Measurements from ENCODE around the gene LRPPRC.

LRPPRC gene

DNA sequence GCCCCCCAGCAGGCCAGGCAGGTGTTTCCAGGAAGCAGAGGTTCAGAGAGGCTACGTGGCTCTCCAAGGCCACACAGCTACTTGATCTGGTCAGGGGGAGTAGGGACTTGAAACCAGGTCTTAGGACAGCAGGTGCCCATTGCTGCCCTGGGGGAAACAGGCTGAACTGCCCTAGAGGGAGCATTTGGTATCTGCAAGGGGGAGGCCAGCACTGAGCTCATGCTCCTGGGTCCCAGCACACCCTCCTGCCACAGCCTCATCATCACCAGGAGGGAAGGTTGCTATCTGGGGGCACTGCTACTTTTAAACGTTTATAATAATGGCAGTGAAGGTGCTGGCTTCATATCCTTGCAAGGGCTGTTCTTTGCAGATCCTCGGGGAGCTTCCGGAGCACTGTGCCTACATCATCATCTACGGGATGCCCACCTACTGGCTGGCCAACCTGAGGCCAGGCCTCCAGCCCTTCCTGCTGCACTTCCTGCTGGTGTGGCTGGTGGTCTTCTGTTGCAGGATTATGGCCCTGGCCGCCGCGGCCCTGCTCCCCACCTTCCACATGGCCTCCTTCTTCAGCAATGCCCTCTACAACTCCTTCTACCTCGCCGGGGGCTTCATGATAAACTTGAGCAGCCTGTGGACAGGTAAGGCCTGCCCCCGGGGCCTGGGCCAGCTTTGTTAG lies 120.9 kb downstream of the LRPPRC start:
- no peak for DNase-seq (ENCODE audit: extremely low read depth, insufficient read length)
- Histone ChIP-seq H3K36me3 (ENCODE audit: control insufficient read depth, insufficient read depth, low read length) (no peaks in the 10 kb centered on the region), H3K27me3 (replicated peaks; ENCODE audit: control insufficient read depth, insufficient read depth, low read length) (no peaks in the 10 kb centered on the region), H3K4me3 (replicated peaks; ENCODE audit: low read depth, low read length) (no peak overlapping the region)
- TF ChIP-seq, protein P1, sequence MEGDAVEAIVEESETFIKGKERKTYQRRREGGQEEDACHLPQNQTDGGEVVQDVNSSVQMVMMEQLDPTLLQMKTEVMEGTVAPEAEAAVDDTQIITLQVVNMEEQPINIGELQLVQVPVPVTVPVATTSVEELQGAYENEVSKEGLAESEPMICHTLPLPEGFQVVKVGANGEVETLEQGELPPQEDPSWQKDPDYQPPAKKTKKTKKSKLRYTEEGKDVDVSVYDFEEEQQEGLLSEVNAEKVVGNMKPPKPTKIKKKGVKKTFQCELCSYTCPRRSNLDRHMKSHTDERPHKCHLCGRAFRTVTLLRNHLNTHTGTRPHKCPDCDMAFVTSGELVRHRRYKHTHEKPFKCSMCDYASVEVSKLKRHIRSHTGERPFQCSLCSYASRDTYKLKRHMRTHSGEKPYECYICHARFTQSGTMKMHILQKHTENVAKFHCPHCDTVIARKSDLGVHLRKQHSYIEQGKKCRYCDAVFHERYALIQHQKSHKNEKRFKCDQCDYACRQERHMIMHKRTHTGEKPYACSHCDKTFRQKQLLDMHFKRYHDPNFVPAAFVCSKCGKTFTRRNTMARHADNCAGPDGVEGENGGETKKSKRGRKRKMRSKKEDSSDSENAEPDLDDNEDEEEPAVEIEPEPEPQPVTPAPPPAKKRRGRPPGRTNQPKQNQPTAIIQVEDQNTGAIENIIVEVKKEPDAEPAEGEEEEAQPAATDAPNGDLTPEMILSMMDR (IDR thresholded peaks at IDR 0.05; ENCODE audit: insufficient read depth, low read length, poor library complexity, severe bottlenecking), result no peak

DNA sequence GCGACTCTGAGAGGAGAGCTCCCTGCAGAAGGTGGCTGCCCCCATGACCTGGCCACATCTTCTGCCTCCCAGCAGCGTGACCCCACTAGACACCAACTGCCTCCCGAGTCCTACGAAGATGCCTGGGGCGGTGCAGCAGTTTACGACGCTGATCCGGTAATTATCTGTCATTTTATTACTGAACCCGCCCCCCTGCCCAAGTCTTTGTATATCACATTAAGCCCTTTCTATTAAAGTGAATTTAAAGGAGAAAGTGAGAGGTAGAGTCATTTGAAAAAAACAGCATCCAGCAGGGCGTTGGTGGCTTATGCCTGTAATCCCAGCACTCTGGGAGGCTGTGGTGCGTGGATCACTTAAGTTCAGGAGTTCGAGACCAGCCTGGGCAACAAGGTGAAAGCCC lies 123.6 kb downstream of the LRPPRC start:
- Histone ChIP-seq H3K27me3 (replicated peaks; ENCODE audit: control insufficient read depth, insufficient read depth, low read length) (no peaks in the 10 kb centered on the region), H3K36me3 (ENCODE audit: control insufficient read depth, insufficient read depth, low read length) (no peaks in the 10 kb centered on the region), H3K4me3 (replicated peaks; ENCODE audit: low read depth, low read length) (no peak overlapping the region)
- no peak for DNase-seq (ENCODE audit: extremely low read depth, insufficient read length)
- TF ChIP-seq, protein P1 (IDR thresholded peaks at IDR 0.05; ENCODE audit: insufficient read depth, low read length, poor library complexity, severe bottlenecking), result no peak

DNA sequence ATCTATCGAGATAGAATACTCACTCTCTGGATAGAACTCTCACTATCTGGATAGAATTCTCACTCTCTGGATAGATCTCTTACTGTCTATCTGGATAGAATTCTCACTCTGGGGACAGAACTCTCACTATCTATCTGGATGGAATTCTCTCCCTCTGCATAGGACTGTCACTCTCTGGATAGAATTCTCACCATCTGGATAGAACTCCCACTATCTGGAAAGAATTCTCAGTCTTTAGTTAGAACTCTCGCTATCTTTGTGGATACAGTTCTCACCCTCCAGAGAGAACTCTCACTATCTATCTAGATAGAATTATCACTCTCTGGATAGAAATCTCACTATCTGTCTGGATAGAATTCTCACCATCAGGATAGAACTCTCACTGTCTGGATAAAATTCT lies 140.5 kb downstream of the LRPPRC start:
- no peaks in the 10 kb centered on the region for H3K27me3 ChIP-seq (replicated peaks; ENCODE audit: control insufficient read depth, insufficient read depth, low read length)
- TF ChIP-seq, protein P1 (IDR thresholded peaks at IDR 0.05; ENCODE audit: insufficient read depth, low read length, poor library complexity, severe bottlenecking), result no peak
- no peaks in the 10 kb centered on the region for H3K36me3 ChIP-seq (ENCODE audit: control insufficient read depth, insufficient read depth, low read length)
- DNase-seq (ENCODE audit: extremely low read depth, insufficient read length), result no peak
- H3K4me3 ChIP-seq (replicated peaks; ENCODE audit: low read depth, low read length), result no peak overlapping the region

DNA sequence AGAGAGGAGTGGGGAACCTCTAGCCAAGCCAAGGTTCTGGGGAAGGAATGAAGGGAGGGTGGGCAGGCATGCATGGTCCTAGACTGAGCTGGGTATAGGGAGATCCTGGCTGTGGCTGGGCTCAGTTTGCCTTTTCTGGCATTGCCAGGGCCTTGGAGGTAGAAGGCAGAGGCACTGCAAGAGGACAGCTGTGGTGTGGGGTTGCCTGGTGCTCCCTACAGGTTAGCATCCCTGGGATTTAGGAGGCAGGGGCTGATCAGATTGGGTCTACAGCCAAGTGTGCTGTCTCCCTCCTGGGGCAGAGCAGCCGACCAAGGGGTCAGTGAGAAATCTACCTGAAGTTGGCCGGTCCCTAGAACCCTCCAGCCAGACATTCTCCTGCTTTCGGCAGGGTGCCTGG lies 141.1 kb downstream of the LRPPRC start:
- Histone ChIP-seq H3K27me3 (replicated peaks; ENCODE audit: control insufficient read depth, insufficient read depth, low read length) (no peaks in the 10 kb centered on the region), H3K4me3 (replicated peaks; ENCODE audit: low read depth, low read length) (no peak overlapping the region), H3K36me3 (ENCODE audit: control insufficient read depth, insufficient read depth, low read length) (no peaks in the 10 kb centered on the region)
- no peak for DNase-seq (ENCODE audit: extremely low read depth, insufficient read length)
- TF ChIP-seq, protein P1 (IDR thresholded peaks at IDR 0.05; ENCODE audit: insufficient read depth, low read length, poor library complexity, severe bottlenecking), result no peak

DNA sequence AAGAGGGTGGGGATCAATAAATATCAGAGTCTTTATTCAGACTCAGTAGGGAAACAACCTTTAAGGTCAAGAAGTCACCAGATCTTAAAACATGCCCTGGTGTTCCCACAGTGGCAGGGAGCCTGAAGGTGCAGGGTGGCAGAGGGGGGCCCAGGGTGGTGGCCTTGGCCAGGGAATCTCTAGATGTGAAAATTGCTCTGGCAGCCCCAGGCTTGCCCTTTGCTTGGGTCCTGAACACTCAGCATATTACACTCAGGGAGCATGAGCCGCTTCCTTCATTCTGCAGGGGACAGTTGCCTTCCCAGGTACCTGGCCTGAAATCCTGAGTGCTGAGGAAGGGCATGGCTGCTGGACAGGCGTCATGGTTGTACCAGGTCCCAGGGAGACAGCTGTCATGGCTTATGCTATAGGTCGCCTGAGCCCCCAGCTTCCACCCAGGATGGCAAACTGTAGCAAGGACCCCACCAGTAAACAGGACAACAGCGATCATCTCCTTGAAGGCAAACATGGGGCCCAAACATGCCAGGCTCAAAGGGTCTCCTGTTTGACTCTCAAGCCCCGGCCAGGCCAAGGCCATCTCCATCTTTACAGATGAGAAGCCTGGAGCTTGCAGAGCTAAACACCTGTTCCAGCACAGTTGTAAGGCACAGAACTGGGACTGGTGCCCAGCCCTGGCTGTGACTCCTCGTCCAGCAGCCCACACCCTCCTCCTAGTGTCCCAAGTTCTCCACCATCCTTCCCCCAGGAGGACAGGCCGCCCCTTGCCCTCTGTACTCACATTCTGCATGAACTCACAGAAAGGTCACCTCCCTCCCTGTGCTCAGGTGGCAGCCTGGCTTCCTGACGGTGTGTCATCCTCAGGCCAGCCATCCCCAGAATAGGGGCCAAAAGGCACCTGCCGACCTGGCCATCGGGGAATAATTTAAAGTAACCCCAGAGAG lies 142.4 kb downstream of the LRPPRC start:
- no peak overlapping the region for H3K4me3 ChIP-seq (replicated peaks; ENCODE audit: low read depth, low read length)
- no peaks in the 10 kb centered on the region for H3K36me3 ChIP-seq (ENCODE audit: control insufficient read depth, insufficient read depth, low read length)
- TF ChIP-seq, protein P1 (IDR thresholded peaks at IDR 0.05; ENCODE audit: insufficient read depth, low read length, poor library complexity, severe bottlenecking), result no peak
- H3K27me3 ChIP-seq (replicated peaks; ENCODE audit: control insufficient read depth, insufficient read depth, low read length), result no peaks in the 10 kb centered on the region
- DNase-seq (ENCODE audit: extremely low read depth, insufficient read length), result no peak

Measured in GM06990 (cell line).